Stimulated activated CD8-positive, alpha-beta memory T cell treated with anti-CD3 and anti-CD28 coated beads, Interleukin-12 subunit alpha, Interleukin-12 subunit beta, amount 100 ng/mL, for 24 hours (primary cell): ENCODE data around the gene PODNL1.

ENCODE experiments used
- DNase-seq: peaks from one replicate; pipeline ENCODE4 v3.0.0-alpha.2; 2020; ENCODE audit errors: extremely low read depth

The PODNL1 gene, protein sequence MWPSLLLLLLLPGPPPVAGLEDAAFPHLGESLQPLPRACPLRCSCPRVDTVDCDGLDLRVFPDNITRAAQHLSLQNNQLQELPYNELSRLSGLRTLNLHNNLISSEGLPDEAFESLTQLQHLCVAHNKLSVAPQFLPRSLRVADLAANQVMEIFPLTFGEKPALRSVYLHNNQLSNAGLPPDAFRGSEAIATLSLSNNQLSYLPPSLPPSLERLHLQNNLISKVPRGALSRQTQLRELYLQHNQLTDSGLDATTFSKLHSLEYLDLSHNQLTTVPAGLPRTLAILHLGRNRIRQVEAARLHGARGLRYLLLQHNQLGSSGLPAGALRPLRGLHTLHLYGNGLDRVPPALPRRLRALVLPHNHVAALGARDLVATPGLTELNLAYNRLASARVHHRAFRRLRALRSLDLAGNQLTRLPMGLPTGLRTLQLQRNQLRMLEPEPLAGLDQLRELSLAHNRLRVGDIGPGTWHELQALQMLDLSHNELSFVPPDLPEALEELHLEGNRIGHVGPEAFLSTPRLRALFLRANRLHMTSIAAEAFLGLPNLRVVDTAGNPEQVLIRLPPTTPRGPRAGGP

DNA sequence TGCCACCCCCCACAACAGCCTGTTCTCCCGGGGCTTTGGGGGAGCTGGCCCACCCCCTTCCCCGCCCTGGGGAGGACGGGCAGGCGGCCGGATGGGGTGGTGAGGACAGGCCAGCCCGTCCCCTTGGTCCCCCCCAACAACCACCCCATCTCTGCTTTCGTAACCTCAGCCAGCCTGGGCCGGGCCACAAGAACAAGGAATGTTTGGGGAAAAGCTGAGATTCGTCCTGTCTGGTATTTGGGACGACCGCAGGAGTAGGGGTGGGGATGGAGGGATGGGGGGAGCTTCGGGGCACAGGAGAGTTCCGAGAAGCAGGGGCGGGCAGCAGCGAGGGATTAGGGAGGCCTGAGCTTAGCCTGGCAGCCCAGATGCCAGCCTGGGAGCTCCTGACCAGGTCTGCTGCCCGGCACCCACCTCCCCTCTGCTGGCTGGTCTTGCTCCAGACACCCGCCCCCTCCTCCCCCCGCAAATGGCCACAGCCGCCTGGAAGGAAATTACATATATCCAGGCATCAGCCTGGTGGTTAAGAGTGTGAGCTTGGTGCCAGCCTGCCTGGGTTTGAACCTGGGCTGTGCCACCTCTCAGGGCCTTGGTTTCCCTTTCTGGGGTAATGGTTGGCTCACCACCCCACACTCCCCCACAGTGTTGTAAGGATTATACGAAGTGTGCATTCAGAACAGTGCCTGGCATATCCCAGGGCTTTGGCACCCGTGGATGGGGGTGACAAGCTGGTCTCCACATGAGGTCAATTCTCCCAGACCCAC lies at the start of gene PODNL1:
PODNL1 (minus strand) TSS at position 117 of the 764 bp plus-strand sequence. CDS start 236 bp downstream, outside the sequence.
- no peak for DNase-seq

DNA sequence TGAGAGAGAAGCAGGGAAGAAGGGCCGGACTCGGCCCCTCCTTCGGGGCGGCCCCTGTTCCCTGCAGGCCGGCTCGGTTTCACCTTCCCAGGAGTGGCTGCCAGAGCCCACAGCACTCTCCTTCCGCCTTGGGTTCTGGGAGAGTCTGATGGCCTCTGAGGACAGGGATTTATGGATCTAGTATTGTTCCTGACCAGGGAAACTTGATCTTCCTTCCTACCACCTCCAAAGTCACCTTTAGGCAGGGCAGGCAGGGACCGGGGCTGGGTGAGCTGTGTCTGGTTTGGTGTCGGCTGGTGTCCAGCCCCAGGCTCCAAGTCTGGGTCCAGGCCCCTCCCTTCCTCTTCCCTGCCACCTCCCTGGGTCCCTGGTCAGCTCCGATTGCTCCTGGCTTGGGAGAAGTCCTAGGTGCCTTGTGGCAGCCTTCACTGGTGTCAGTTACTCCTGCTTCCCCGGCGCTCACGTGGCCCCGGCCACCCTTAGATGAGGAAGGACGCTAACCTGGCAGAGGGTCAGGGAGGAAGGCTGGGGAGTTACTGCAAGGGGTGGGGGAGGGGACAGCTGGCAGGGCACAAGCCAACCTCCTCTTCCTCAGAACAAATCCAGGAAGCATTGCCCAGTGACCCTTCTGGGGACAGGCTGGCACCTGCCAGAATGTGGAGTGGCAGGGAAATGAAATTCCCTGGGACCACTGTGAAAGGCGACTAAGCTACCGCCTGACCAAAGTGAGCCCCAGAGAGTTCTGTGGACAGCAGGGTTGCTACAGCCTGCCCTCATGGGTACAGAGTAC lies 49.1 kb upstream of the PODNL1 start:
- no peak for DNase-seq

DNA sequence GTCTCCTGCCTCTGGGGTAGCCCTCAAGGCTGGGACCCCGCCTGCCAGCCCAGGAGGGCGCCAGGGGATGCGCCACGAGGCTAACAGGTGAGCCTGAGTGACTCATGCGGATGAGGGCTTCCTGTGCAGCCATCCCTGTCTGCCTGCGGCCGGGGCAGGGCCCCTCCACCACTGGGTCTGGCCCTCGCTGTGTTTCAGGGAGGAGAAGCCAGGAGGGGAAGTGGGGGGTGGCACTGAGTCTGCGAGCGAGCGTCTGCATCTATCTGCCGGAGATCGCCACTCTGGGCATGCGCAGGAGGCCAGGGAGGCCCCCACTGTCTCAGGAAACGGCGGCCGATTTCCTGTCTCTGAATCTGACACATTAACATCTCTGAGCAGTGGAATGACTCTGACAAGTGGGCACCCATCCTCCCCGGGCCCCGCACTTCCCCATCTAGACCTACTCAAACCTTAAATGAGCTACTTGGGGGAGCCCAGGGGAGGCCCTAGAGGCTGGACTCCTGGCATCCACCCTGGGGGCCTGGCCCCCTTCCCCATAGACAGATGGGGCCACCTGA lies 48.2 kb upstream of the PODNL1 start:
- DNase-seq, result peak; percentile 97

DNA sequence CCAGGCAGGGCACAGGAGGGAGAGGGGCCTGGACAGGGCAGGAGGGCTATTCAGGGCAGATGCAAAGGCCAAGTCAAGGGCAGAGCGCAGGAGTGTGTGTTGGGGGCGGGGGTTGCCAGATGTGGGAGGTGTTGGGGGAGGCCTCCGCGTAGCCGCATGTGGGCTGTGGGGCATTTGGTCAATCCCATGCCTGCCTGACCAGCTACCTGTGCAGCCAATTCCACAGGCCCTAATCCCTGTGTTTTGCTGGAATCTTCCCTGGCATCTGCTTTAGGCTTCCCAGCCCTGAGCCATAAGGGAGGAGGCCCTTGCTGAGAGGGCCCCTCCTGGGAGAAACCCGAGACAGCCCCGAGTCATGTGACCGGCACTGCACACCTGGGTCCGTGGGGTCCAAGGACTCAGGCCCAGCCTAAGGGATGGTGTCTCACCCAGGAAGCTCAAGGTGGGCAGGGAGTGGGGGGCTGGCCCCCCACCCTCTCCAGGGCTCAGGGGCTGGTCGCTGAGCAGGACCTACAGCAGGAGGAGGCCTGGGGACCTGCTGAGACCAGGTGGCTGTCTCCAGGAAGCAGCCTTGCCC lies 47.6 kb upstream of the PODNL1 start:
- DNase-seq, result no peak

DNA sequence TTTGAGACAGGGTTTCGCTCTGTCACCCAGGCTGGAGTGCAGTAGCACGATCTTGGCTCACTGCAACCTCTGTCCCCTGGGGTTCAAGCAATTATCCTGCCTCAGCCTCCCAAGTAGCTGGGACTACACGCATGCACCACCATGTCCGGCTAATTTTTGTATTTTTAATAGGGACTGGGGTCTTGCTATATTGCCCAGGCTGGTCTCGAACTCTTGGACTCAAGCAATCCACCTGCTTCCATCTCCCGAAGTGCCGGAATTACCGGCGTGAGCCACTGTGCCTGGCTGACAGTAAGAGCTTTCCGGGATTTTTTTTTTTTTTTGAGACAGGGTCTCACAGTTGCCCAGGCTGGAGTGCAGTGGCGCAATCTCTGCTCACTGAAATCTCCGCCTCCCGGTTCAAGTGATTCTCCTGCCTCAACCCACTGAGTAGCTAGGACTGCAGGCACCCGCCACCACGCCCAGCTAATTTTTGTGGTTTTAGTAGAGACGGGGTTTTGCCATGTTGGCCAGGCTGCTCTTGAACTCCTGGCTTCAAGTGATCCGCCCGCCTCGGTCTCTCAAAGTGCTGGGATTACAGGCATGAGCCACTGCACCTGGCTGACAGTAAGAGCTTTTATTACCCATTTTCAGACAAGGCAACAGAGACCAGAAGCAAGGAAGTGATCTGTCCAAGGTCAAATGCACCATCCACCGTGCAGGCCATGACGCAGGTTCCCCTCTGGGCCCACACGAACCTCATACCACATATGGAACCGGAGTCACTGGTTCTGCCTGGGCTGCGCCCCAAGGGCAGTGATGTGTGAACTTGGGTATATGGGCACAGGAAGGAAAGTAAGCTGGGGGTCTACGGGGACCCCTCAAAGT lies 46.9 kb upstream of the PODNL1 start:
- DNase-seq, result no peak

DNA sequence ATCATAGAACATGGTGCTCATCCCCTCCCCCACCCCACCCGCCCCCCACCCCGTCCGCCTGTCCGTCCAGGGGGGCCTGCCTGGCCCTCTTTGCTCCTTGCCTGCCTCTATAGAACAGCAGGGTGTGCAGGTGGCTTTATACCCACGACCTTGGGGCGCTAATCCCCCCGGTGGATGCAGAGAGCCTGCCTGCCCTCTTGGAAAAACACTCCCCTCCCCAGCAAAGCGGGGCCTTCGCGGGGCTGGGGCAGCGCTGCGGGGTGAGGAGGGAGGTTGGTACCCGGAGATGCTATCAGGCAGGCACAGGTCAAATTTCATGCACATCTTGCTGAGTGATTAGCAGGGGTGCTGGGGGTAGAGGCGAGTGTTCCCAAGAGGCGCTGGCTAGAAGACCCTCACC lies 46.0 kb upstream of the PODNL1 start:
- DNase-seq, result no peak

DNA sequence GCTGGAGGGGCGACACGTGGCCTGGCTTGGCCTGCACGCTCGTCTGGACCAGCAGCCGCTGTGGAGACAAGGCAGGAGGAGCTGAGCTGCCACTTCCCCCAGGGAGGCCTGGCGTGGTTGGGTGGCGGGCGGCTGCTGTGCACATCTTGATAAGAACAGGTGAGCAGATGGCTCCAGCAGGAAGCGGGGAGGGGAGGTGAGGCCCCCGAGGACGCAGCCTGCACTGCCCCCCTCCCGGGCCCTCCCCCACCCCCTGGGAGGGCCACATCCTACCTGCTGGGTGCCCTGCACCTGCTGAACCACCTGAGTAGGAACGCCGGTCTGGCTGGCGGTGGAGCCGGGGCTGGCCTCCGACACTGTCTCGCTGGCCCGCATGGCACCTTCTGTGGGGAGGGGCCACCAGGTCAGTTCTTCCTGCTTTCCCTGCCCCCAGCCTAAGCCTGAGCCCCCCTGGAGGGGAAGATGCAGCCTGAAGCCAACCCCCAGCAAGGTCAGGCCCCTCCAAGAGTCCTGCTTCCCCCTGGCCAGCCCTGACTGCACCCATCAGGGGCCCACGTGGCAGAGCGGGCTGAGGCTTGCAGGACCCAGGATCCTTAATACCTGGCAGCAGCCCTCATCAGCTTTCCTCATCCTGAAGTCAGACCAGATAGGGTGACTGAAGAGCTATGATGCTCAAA lies 45.1 kb upstream of the PODNL1 start:
- DNase-seq, result no peak

DNA sequence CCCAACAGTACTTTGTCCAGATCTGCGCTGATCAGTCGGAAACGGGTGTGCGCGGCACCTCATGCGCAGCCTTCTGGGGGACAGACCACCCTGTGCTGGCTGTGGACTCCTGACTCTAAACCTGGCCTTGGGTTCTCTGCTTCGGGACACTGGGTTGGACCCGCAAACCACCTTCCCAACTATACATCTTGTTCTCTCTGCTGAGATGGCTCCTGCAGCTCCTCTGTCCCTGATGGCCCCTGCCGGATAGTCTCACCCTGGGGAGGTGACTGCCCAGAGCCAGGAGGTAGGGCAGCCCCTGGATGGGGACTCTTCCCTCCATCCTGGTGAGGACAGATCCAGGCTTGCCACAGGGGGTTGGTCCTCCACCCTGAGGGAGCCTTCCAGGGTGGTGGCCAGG lies 44.6 kb upstream of the PODNL1 start:
- no peak for DNase-seq

DNA sequence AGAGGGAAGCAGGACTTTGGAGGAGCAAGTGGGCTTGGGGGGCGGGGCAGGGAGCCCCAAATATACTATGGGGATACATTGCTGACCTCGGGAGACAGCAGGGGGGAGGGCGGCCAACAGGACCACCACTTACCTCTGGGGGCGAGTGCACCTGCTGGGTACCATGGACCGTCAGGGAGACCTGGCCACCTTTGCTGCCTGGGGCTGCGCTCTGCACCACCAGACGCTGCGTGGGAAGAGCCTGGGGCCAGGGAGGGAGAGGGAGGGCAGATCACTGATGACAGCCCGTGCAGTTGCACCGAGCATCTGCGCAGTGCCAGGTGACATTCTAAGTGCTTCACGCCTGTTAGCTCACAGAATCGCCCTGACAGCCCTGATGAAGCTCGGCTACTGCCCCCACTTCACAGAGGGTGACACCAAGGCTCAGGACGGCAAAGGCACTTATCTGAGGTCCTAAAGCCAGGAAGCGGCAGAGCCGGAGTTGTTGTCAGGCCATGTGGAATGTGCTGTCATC lies 43.8 kb upstream of the PODNL1 start:
- no peak for DNase-seq

DNA sequence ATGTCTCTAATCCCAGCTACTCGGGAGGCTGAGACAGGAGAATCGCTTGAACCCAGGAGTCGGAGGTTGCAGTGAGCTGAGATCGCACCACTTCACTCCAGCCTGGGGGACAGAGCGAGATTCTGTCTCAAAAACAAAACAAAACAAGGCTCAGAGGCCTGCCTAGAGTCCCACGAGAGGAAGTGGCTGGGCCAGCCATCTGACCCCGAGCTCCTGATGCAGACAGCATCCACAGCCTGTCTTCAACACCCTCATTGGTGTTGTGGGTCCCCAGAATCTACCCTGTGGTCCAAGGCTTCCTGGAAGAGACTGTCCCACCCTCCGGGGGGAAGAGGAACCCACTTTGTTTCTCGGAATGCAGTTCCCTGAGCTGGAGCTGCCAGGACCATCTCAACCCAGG lies 43.2 kb upstream of the PODNL1 start:
- no peak for DNase-seq

DNA sequence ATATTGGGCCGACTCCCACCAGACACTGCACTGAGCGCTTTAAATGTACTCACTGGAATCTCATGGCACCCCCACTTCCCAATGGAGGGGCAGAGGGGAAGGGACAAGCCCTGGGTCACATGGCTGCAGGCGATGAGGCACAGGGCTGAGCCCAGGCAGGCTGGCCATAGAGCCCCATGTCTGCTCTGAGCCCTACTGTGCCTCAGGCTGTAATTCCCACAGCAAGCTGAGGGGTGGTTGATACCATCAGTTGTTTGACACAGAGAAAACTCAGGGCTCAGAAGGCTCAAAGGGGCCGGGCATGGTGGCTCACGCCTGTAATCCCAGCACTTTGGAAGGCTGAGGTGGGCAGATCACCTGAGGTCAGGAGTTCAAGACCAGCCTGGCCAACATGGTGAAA lies 42.8 kb upstream of the PODNL1 start:
- no peak for DNase-seq

DNA sequence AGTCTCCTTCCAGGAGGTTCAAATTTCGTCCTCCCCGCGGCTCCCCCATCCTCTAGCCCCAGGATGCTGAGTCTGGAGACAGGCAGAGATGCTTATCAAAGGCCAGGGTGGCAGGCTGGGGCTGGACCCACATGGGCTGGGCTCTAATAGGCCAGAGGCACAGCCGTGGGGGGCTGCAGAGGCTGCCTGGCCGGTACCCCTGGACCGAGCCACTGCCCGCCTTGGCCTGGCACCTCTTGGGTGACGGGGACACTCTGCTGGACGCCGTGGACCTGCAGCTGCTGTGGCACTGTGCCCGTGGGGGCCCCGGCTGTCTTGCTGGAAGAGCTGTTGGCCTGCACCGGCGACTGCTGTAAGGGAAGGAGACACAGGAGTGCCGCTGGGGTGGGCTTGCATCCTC lies 42.1 kb upstream of the PODNL1 start:
- DNase-seq, result no peak

DNA sequence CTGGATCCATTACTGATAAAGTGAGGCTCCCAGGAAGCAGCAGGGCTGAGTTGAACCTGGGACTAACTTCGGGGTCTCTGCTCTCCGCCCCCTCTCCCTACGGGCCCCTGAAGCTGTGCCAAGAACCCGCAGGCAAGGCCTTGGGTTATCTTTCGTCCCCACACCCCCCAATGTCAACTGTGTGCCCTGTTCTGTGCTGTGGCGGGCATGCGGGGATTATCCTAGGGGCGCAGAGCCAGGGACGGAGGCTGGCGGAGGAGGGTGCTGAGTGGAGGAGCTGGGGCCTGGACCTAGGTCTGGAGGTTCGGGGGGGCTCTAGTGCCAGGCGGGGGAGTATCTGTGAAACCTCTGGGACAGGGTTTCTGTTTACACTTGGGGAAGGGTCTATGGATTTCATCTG lies 41.5 kb upstream of the PODNL1 start:
- no peak for DNase-seq

DNA sequence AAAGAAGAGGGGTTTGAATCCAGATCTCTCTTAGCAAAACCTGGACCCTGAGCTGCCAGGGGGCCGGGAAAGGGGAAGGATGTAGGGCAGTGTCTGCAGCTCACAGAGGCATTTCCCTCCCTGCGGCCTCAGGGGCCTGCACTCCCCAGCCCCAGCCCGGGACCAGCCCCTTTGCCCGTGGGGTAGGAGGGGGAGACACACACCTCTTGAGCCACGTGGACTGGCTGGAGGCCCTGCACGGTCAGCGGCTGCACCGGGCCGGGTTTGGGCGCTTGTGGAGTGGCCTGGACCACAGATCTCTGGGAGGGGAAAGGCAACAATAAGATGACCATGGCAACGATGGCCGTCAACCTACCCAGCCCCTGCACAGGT lies 41.0 kb upstream of the PODNL1 start:
- DNase-seq, result no peak

DNA sequence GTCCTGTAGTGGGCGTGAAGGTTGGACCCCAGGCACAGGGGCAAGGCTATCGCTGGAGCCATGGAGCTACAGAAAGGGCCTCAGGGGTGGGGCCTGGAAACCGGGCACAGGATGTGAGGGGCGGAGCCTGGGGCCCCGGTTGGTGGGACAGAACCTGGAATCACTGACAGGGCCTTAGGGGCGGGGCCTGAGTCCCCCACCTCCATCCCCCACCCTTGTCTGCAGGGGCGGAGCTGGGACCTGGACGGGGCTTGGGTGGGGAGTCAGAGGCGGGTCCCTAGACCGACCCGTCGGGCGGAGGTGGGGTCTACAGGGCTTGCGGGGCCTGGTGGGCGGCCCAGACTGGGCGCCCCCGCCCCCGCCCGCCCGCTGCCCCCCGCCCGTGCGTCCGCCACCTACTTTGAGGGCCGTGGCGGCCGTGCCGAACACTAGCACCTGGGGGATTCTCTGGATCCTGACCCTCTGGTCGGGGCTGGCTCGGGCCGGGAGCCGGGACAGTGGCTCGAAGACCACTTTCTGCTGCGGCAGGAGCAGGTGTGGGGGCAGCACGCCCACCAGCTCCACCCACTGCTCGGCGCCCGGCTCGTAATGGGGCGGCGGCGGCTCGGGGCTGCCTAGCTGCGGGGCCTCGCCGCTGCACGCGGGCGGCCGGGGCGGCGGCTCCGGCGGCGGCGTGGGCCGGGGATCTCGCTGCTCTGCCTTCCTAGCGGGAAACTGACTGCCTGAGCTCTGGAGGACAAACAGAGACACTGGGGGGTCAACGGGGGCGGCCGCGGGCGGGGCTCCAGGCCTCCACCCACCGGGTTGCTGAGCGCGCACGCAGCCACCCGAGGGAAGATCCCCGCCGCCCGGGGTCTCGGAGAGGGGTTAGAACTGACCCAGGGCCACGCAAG lies 40.4 kb upstream of the PODNL1 start:
- no peak for DNase-seq

DNA sequence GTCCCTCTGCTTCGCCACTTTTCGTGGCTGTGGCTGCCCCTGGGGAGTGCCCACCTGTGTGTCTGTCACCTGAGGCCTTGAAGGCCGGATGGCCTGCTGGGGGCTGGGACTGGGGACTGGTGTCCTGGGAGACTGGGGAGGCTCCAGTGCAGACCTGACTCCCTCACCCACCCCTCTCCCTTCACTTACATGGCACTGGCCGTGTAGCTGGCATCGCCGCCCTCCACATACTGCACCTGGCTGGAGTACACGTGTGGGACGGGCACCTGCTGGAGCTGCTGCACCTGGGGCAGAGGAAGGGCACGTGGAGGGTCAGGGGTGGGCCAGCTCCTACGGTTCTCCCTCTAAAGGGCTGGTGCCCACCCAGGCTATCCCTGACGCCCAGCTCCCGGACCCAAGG lies 39.6 kb upstream of the PODNL1 start:
- DNase-seq, result no peak

DNA sequence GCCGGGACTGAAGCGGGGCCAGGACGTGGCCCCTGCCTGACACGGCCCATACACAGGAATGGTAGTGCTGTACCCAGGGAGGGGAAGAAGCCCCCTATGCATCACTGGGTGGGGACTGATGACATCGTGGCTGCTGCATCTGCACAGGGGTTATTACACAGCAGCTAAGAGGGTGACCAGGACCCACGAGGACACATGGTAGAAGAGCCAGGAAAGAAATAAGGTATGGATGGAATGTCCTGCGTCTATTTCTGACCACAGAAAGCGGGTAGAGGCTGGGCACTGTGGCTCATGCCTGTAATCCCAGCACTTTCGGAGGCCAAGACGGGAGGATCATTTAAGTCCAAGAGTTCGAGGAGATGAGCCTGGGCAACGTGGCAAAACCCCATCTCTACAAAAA lies 38.2 kb upstream of the PODNL1 start:
- DNase-seq, result no peak

DNA sequence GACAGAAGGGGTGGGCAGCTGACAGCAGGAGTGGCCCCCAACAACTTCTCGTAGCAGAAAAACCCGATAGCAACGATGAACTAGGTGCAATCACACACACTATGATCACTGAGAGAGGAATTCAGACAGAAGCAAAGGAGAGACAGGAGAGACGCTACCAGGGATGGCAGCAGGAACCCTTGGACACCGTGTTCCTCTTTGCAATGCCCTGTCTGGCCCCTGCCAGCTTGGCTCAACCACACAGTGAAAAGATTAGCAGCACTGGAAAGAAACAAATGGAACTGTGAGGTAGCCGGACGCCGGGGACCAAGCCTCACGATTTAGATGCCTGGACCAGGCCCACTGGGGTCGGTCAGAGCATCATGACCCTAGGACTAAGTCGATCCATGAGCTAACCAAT lies 37.7 kb upstream of the PODNL1 start:
- DNase-seq, result no peak

DNA sequence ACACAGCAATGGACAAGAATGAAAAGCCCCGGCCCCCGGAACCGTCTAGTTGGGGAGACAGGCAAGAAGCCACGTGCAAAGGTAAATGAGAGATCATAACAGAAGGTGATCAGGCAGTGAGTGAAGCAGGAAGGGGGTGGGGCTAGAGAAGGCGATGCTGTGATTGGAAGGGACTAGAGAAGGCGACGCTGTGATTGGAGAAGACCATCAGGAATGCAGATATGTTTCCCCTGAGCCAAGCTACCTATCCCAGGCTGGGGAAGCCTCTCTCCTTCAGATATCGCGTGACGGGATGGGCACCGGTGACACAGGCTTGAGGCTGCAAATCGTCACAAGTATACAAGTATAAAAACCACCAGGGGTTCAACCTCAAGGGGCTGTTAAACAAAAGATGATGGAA lies 35.9 kb upstream of the PODNL1 start:
- no peak for DNase-seq
